Chondrocyte (in vitro differentiated cells): Measurements from ENCODE around the gene FST. TPM values are rescaled to one million over a fixed set of nuclear protein-coding genes. Genes with fewer than 3 reads are reported as not detected.

ENCODE experiments used
- DNase-seq: peaks from one replicate; pipeline ENCODE4 v3.0.0; 2021; ENCODE audit warnings: mixed read lengths, low spot score
- H3K27ac Mint-ChIP-seq: one replicate; pipeline ENCODE4 v1.8.0; 2021; ENCODE audit warnings: mild to moderate bottlenecking, moderate library complexity, mixed read lengths; ENCODE audit not compliant: unreplicated experiment
- H3K27me3 Mint-ChIP-seq: 2 replicates; pipeline ENCODE4 v1.8.0; 2021; ENCODE audit warnings: low read depth, mixed read lengths
- H3K36me3 Mint-ChIP-seq: 2 replicates; pipeline ENCODE4 v1.8.0; 2021; ENCODE audit warnings: low read depth, mixed read lengths
- H3K4me1 Mint-ChIP-seq: 2 replicates; pipeline ENCODE4 v1.8.0; 2021; ENCODE audit warnings: low read depth, mild to moderate bottlenecking, mixed read lengths
- H3K4me3 Mint-ChIP-seq: one replicate; pipeline ENCODE4 v1.8.0; 2021; ENCODE audit warnings: mild to moderate bottlenecking, moderate library complexity, mixed read lengths; ENCODE audit not compliant: unreplicated experiment
- H3K9me3 Mint-ChIP-seq: 2 replicates; pipeline ENCODE4 v1.8.0; 2021; ENCODE audit warnings: low read depth, mixed read lengths
- CTCF ChIP-seq: fragments of 200-600 bp; sonication (generic); IDR thresholded peaks from 2 replicates; pipeline ENCODE4 v1.5.0; 2021; ENCODE audit warnings: antibody characterized with exemption, mild to moderate bottlenecking, moderate library complexity
- total RNA-seq: library from RNA; stranded (reverse); gene quantifications from 3 replicates; pipeline ENCODE4 v1.2.1, GENCODE V29; 2021

Gene FST
- total RNA-seq, 1 donor from 2014 or later, result 4.8 TPM

- no peaks in the 10 kb centered on the region for H3K27me3 Mint-ChIP-seq
- H3K4me3 Mint-ChIP-seq, result no peak overlapping the region
- no peak overlapping the region for H3K27ac Mint-ChIP-seq
Observed at GRCh38 chr5:53475320-53475719, 5.1 kb upstream of the FST start.

GRCh38 chr5:53476019-53476418 lies 4.4 kb upstream of the FST start:
- H3K9me3 Mint-ChIP-seq, result no peaks in the 10 kb centered on the region
- no peak for TF ChIP-seq CTCF

More at GRCh38 chr5:53475320-53475719, 5.1 kb upstream of the FST start:
- TF ChIP-seq CTCF, result no peak
- Mint-ChIP-seq H3K4me1 (peaks cover 16% of the 10 kb centered on the region), H3K9me3 (no peaks in the 10 kb centered on the region), H3K36me3 (no peaks in the 10 kb centered on the region)
- no peak for DNase-seq

GRCh38 chr5:53476531-53477480 lies 3.6 kb upstream of the FST start:
- no peak for DNase-seq
- Mint-ChIP-seq H3K9me3 (no peaks in the 10 kb centered on the region), H3K36me3 (no peaks in the 10 kb centered on the region), H3K4me3 (no peak overlapping the region), H3K27ac (no peak overlapping the region), H3K27me3 (no peaks in the 10 kb centered on the region), H3K4me1 (peaks cover 24% of the 10 kb centered on the region)
- no peak for TF ChIP-seq CTCF

More at GRCh38 chr5:53476019-53476418, 4.4 kb upstream of the FST start:
- no peak for DNase-seq
- no peaks in the 10 kb centered on the region for H3K27me3 Mint-ChIP-seq
- no peaks in the 10 kb centered on the region for H3K36me3 Mint-ChIP-seq
- H3K27ac Mint-ChIP-seq, result no peak overlapping the region
- H3K4me1 Mint-ChIP-seq, result peaks cover 17% of the 10 kb centered on the region
- H3K4me3 Mint-ChIP-seq, result no peak overlapping the region

GRCh38 chr5:53478411-53479044 lies 1.9 kb upstream of the FST start:
- H3K4me3 Mint-ChIP-seq, result peak overlapping the region; percentile 82
- H3K27me3 Mint-ChIP-seq, result no peaks in the 10 kb centered on the region
- DNase-seq, result no peak
- H3K4me1 Mint-ChIP-seq, result peaks cover 36% of the 10 kb centered on the region
- H3K9me3 Mint-ChIP-seq, result no peaks in the 10 kb centered on the region
- no peaks in the 10 kb centered on the region for H3K36me3 Mint-ChIP-seq
- peak overlapping the region; percentile 17 for H3K27ac Mint-ChIP-seq
- TF ChIP-seq CTCF, result peak; percentile 87

- H3K9me3 Mint-ChIP-seq, result no peaks in the 10 kb centered on the region
- peak overlapping the region; percentile 82 for H3K4me3 Mint-ChIP-seq
- TF ChIP-seq CTCF, result no peak
- DNase-seq, result no peak
- H3K27me3 Mint-ChIP-seq, result no peaks in the 10 kb centered on the region
- no peak overlapping the region for H3K27ac Mint-ChIP-seq
- H3K36me3 Mint-ChIP-seq, result no peaks in the 10 kb centered on the region
- peaks cover 36% of the 10 kb centered on the region for H3K4me1 Mint-ChIP-seq
Observed at GRCh38 chr5:53479045-53479589, 1.3 kb upstream of the FST start.
